Measurements from ENCODE around the gene LCT. TPM values are rescaled to one million over a fixed set of nuclear protein-coding genes. Genes with fewer than 3 reads are reported as not detected.
A peak's percentile ranks its signal among the peaks of the same experiment; 100 is the strongest.

The LCT gene
- total and polyA plus RNA-seq, 2 of the 4 experiments (the other 2 are of a cell fraction), result under 0.01 TPM; not detected in 1

DNA sequence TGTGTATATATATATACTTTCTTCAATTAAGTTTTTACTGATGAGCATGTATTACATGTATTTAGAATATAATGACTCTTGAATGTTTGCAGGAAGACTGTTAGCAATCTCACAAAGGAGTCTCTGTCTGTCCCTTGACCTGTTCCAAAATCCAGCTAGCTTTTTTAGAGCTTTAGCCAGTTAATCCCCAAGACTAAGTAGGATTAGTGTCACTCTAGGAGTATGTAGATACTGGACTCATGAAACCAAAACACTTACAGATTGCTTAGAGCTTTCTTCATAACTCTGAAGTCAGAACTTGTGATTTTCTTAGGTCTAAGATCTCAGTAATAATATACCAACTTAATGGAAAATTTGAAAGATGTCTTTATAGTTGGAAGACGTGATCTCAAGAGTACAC is 93.1 kb downstream of the LCT start:
- Histone ChIP-seq H3K23ac (ENCODE audit: low read depth, low read length) (peak overlapping the region; percentile 93; the same call in 1 of the 2 replicates), H3K9ac (ENCODE audit: low read depth, low read length) (no peak overlapping the region), H3K4ac (ENCODE audit: low read depth, low read length) (no peak overlapping the region), H2AK5ac (ENCODE audit: low read depth, low read length) (no peak overlapping the region), H4K5ac (ENCODE audit: low read depth, low read length) (no peak overlapping the region), H3K56ac (ENCODE audit: extremely low read depth, insufficient read depth, low read length) (no peak overlapping the region), H2AFZ (replicated peaks; ENCODE audit: low read length, poor library complexity) (no peak overlapping the region), H2BK15ac (ENCODE audit: low read depth, low read length) (no peak overlapping the region), H3K4me3 (ENCODE audit: insufficient read depth, low read depth, low read length) (peak overlapping the region; percentile 19; the same call in 1 of the 2 replicates), H3K36me3 (ENCODE audit: control insufficient read depth, insufficient read depth, low read length) (peaks cover 9% of the 10 kb centered on the region), H2BK5ac (ENCODE audit: low read depth, low read length, poor library complexity, severe bottlenecking) (peak overlapping the region; percentile 48), H3K27ac (ENCODE audit: insufficient read depth, low read length) (no peak overlapping the region), H3K4me1 (ENCODE audit: control insufficient read depth, insufficient read depth, low read length) (peaks cover 8% of the 10 kb centered on the region), H3K4me2 (ENCODE audit: low read depth, low read length) (peak overlapping the region; percentile 90), H2AK9ac (replicated peaks; ENCODE audit: low read depth, low read length, poor library complexity) (no peak overlapping the region), H3K27me3 (ENCODE audit: control insufficient read depth, insufficient read depth, low read length) (no peaks in the 10 kb centered on the region), H2BK120ac (ENCODE audit: low read depth, low read length) (no peak overlapping the region), H3K14ac (replicated peaks; ENCODE audit: low read depth, low read length) (0 out of 2 replicates have a peak overlapping the region, but pooled peaks have one; percentile 39), H3K9me3 (ENCODE audit: control insufficient read depth, insufficient read depth, low read length) (no peaks in the 10 kb centered on the region), H3K9me1 (ENCODE audit: insufficient read depth, low read length) (peaks cover 3% of the 10 kb centered on the region; the same call in 1 of the 2 replicates), H4K91ac (ENCODE audit: insufficient read depth, low read depth, low read length) (no peak overlapping the region), H3K79me1 (ENCODE audit: low read depth in 1 of 2, low read length in 2 of 2) (peaks cover 17 to 36% of the 10 kb centered on the region in 2 experiments), H4K8ac (ENCODE audit: low read depth in 2 of 2, low read length in 2 of 2) (no peak overlapping the region), H2BK20ac (ENCODE audit: low read depth, low read length) (no peak overlapping the region), H3K18ac (ENCODE audit: low read depth, low read length) (no peak overlapping the region), H4K20me1 (ENCODE audit: insufficient read depth, low read length) (peaks cover 35% of the 10 kb centered on the region; the same call in 1 of the 2 replicates)
- POLR2A ChIA-PET (ENCODE audit: unreplicated experiment), result no interaction called here
- ATAC-seq (ENCODE audit: low read depth), result no peak
- BruUV-seq (replicated peaks), result no TSS peak
- no peak for TF ChIP-seq CTCF (conservative IDR thresholded peaks at IDR 0.05; ENCODE audit: low read depth, low read length)
- no peak for TF ChIP-seq RCOR1 (IDR thresholded peaks at IDR 0.05; ENCODE audit: insufficient replicate concordance, low read length)
- CTCF ChIA-PET, result interaction anchor here (0.6 to 2.2 kb wide), 2 partner anchors 12 to 125 kb away, joined by 7 to 8 read pairs; no protein-coding TSS in a partner anchor
- in situ Hi-C loops (cut with MboI; ENCODE audit: low sequenced_read_pairs), result no loop called here
- dilution Hi-C loops (cut with HindIII; ENCODE audit: low sequenced_read_pairs, unreplicated experiment), result no loop called here
- no CpG with 5 or more reads among the region's 1 CpG for WGBS, 2 experiments (ENCODE audit: extremely low coverage in 2 of 2, insufficient read length in 1 of 2)
- DNase-seq, result peak; percentile 6
- intact Hi-C loops (cut with micrococcal nuclease), result loop anchor here (5.0 kb wide), 1 partner anchor 692 kb away; the partner anchor contains the start of gene RAB3GAP1

All from IMR-90 (cell line).